Measurements from ENCODE around the gene ERVK3-1. TPM values are rescaled to one million over a fixed set of nuclear protein-coding genes. Genes with fewer than 3 reads are reported as not detected.
A peak's percentile ranks its signal among the peaks of the same experiment; 100 is the strongest.

The ERVK3-1 gene
- polyA plus RNA-seq, 1 of the 3 experiments (the other 2 are of a cell fraction): 69.4 TPM

DNA sequence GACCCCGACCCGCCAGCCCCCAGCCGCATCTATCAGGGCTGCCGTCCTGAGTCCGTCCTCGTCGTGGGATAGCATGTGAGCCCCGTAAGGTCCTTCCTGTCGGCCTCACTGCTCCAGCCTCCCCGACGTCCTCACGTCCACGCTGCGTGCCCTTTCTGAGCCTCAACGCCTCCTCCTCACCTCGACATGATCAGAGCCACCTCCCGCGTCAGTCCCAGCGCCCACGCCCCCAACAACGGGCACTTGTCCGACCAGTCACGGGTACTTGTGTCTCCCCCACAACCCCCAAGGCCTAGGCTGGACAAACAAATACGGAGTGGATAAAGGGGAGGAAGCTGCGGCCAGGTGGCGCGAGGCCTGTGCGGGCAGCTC, 56.7 kb downstream of the ERVK3-1 start:
- Histone ChIP-seq H3K4me1 (ENCODE audit: control insufficient read depth in 1 of 2, insufficient read depth in 2 of 2, low read depth in 1 of 2, low read length in 1 of 2) (peaks cover 0 to 8% of the 10 kb centered on the region in 2 experiments; a peak in 2 of 4 replicates), H2AFZ (ENCODE audit: low read depth) (peak overlapping the region; percentile 94), H3K4me3 (ENCODE audit: low read depth in 2 of 2, low read length in 1 of 2) (peak overlapping the region; percentile 77 to 95), H3K9me3 (no peaks in the 10 kb centered on the region), H3K79me2 (ENCODE audit: insufficient read depth) (no peaks in the 10 kb centered on the region), H3K4me2 (peak overlapping the region; percentile 98), H3K27me3 (ENCODE audit: insufficient read depth) (no peaks in the 10 kb centered on the region), H3K9ac (peak overlapping the region; percentile 97), H3K27ac (ENCODE audit: low read depth in 2 of 2, low read length in 1 of 2) (peak overlapping the region; percentile 97 to 98), H4K20me1 (ENCODE audit: insufficient read depth) (no peaks in the 10 kb centered on the region), H3K9me2 (no peaks in the 10 kb centered on the region), H3K36me3 (replicated peaks in 1 of 2; ENCODE audit: control insufficient read depth in 1 of 2, insufficient read depth in 2 of 2, low read length in 1 of 2) (no peaks in the 10 kb centered on the region), H3F3A (replicated peaks; ENCODE audit: insufficient read depth) (peaks cover 23% of the 10 kb centered on the region)
- CTCF ChIA-PET: interaction anchor here (0.9 to 2.5 kb wide), 4 partner anchors 8 to 157 kb away, joined by 3 to 12 read pairs (median 4); partner anchors contain the start of gene A1BG
- POLR2A ChIA-PET: interaction anchor here (0.8 to 3.2 kb wide), 15 partner anchors 9 to 193 kb away, joined by 3 to 34 read pairs (median 6); partner anchors contain the start of genes A1BG, CHMP2A, ZBTB45 and ZNF274
- DNase-seq: peak; percentile 83
- WGBS (ENCODE audit: low lambda C conversion rate): 2% methylated on average over 28 of the region's 28 CpGs
- TF ChIP-seq, protein P1, sequence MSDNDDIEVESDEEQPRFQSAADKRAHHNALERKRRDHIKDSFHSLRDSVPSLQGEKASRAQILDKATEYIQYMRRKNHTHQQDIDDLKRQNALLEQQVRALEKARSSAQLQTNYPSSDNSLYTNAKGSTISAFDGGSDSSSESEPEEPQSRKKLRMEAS (IDR thresholded peaks at IDR 0.05; ENCODE audit: low read depth): peak; percentile 76
- TF ChIP-seq SMC3 (IDR thresholded peaks at IDR 0.05; ENCODE audit: low read depth, low read length): no peak
- TF ChIP-seq POLR2AphosphoS5 (IDR thresholded peaks at IDR 0.05; ENCODE audit: low read depth, low read length): peak; percentile 52
- TF ChIP-seq, protein P2, sequence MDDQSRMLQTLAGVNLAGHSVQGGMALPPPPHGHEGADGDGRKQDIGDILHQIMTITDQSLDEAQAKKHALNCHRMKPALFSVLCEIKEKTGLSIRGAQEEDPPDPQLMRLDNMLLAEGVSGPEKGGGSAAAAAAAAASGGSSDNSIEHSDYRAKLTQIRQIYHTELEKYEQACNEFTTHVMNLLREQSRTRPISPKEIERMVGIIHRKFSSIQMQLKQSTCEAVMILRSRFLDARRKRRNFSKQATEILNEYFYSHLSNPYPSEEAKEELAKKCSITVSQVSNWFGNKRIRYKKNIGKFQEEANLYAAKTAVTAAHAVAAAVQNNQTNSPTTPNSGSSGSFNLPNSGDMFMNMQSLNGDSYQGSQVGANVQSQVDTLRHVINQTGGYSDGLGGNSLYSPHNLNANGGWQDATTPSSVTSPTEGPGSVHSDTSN (IDR thresholded peaks at IDR 0.05): no peak
- 0 out of 2 replicates have a peak, but pooled peaks have one; percentile 16 for TF ChIP-seq MXI1 (IDR thresholded peaks at IDR 0.05; ENCODE audit: low read depth, low read length)
- no peak for TF ChIP-seq EP300 (IDR thresholded peaks at IDR 0.05; ENCODE audit: borderline replicate concordance in 1 of 2, low read depth in 1 of 2, low read length in 1 of 2)
- peak; percentile 38; the same call in 1 of the 2 replicates for TF ChIP-seq TAF1 (IDR thresholded peaks at IDR 0.05; ENCODE audit: borderline replicate concordance, low read depth, low read length)
- TF ChIP-seq, protein P3, sequence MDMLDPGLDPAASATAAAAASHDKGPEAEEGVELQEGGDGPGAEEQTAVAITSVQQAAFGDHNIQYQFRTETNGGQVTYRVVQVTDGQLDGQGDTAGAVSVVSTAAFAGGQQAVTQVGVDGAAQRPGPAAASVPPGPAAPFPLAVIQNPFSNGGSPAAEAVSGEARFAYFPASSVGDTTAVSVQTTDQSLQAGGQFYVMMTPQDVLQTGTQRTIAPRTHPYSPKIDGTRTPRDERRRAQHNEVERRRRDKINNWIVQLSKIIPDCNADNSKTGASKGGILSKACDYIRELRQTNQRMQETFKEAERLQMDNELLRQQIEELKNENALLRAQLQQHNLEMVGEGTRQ (IDR thresholded peaks at IDR 0.05; ENCODE audit: borderline replicate concordance, low read depth, low read length): no peak
- TF ChIP-seq RXRA (IDR thresholded peaks at IDR 0.05; ENCODE audit: borderline replicate concordance, low read depth): no peak
- TF ChIP-seq YY1 (IDR thresholded peaks at IDR 0.05; ENCODE audit: low read depth): no peak
- no peak for TF ChIP-seq ELF1 (IDR thresholded peaks at IDR 0.05)
- TF ChIP-seq RAD21 (IDR thresholded peaks at IDR 0.05; ENCODE audit: low read length): no peak
- no peak for TF ChIP-seq EZH2phosphoT487 (IDR thresholded peaks at IDR 0.05; ENCODE audit: borderline replicate concordance, low read depth)
- TF ChIP-seq, protein P4, sequence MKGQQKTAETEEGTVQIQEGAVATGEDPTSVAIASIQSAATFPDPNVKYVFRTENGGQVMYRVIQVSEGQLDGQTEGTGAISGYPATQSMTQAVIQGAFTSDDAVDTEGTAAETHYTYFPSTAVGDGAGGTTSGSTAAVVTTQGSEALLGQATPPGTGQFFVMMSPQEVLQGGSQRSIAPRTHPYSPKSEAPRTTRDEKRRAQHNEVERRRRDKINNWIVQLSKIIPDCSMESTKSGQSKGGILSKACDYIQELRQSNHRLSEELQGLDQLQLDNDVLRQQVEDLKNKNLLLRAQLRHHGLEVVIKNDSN (IDR thresholded peaks at IDR 0.05; ENCODE audit: borderline replicate concordance, low read depth): no peak
- no peak for TF ChIP-seq FOSL2 (IDR thresholded peaks at IDR 0.05; ENCODE audit: borderline replicate concordance, low read depth)
- no peak for TF ChIP-seq SIN3A (IDR thresholded peaks at IDR 0.05; ENCODE audit: borderline replicate concordance, low read depth, low read length)
- TF ChIP-seq GATA2 (CRISPR knock-in tag; IDR thresholded peaks at IDR 0.05): no peak
- TF ChIP-seq, protein P5, sequence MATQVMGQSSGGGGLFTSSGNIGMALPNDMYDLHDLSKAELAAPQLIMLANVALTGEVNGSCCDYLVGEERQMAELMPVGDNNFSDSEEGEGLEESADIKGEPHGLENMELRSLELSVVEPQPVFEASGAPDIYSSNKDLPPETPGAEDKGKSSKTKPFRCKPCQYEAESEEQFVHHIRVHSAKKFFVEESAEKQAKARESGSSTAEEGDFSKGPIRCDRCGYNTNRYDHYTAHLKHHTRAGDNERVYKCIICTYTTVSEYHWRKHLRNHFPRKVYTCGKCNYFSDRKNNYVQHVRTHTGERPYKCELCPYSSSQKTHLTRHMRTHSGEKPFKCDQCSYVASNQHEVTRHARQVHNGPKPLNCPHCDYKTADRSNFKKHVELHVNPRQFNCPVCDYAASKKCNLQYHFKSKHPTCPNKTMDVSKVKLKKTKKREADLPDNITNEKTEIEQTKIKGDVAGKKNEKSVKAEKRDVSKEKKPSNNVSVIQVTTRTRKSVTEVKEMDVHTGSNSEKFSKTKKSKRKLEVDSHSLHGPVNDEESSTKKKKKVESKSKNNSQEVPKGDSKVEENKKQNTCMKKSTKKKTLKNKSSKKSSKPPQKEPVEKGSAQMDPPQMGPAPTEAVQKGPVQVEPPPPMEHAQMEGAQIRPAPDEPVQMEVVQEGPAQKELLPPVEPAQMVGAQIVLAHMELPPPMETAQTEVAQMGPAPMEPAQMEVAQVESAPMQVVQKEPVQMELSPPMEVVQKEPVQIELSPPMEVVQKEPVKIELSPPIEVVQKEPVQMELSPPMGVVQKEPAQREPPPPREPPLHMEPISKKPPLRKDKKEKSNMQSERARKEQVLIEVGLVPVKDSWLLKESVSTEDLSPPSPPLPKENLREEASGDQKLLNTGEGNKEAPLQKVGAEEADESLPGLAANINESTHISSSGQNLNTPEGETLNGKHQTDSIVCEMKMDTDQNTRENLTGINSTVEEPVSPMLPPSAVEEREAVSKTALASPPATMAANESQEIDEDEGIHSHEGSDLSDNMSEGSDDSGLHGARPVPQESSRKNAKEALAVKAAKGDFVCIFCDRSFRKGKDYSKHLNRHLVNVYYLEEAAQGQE (IDR thresholded peaks at IDR 0.05; ENCODE audit: low read depth, low read length): no peak
- TF ChIP-seq FOXJ3 (CRISPR knock-in tag; IDR thresholded peaks at IDR 0.05): no peak
- no peak for TF ChIP-seq TEAD4 (IDR thresholded peaks at IDR 0.05; ENCODE audit: borderline replicate concordance, insufficient read depth)
- no peak for TF ChIP-seq NFIC (IDR thresholded peaks at IDR 0.05; ENCODE audit: borderline replicate concordance)
- TF ChIP-seq, protein P6, sequence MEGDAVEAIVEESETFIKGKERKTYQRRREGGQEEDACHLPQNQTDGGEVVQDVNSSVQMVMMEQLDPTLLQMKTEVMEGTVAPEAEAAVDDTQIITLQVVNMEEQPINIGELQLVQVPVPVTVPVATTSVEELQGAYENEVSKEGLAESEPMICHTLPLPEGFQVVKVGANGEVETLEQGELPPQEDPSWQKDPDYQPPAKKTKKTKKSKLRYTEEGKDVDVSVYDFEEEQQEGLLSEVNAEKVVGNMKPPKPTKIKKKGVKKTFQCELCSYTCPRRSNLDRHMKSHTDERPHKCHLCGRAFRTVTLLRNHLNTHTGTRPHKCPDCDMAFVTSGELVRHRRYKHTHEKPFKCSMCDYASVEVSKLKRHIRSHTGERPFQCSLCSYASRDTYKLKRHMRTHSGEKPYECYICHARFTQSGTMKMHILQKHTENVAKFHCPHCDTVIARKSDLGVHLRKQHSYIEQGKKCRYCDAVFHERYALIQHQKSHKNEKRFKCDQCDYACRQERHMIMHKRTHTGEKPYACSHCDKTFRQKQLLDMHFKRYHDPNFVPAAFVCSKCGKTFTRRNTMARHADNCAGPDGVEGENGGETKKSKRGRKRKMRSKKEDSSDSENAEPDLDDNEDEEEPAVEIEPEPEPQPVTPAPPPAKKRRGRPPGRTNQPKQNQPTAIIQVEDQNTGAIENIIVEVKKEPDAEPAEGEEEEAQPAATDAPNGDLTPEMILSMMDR (IDR thresholded peaks at IDR 0.05): no peak
- TF ChIP-seq, protein P7, sequence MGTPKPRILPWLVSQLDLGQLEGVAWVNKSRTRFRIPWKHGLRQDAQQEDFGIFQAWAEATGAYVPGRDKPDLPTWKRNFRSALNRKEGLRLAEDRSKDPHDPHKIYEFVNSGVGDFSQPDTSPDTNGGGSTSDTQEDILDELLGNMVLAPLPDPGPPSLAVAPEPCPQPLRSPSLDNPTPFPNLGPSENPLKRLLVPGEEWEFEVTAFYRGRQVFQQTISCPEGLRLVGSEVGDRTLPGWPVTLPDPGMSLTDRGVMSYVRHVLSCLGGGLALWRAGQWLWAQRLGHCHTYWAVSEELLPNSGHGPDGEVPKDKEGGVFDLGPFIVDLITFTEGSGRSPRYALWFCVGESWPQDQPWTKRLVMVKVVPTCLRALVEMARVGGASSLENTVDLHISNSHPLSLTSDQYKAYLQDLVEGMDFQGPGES (IDR thresholded peaks at IDR 0.05; ENCODE audit: low read depth, low read length): no peak
- no peak for TF ChIP-seq GABPA (IDR thresholded peaks at IDR 0.05; ENCODE audit: low read depth)
